ENCODE data around the gene GALM.
A peak's percentile ranks its signal among the peaks of the same experiment; 100 is the strongest.
"Not testable (repeated sequence)": the region's sequence is repeated elsewhere in the genome, so short reads cannot be mapped to it uniquely, and the experiment has no call there.

GALM gene

GRCh38 chr2:38712871-38713270 is 47.0 kb downstream of the GALM start:
- no peak for TF ChIP-seq CTCF (conservative IDR thresholded peaks at IDR 0.05; ENCODE audit: low read depth, low read length)
- no peak for DNase-seq (ENCODE audit: low read depth)
- H3K4me3 ChIP-seq (ENCODE audit: low read depth, low read length) = no peak overlapping the region

- no peak for DNase-seq (ENCODE audit: low read depth)
- TF ChIP-seq CTCF (conservative IDR thresholded peaks at IDR 0.05; ENCODE audit: low read depth, low read length) = no peak
- no peak overlapping the region for H3K4me3 ChIP-seq (ENCODE audit: low read depth, low read length)
Measured at GRCh38 chr2:38713338-38713737, 47.4 kb downstream of the GALM start.

GRCh38 chr2:38714941-38715340 is 49.0 kb downstream of the GALM start:
- DNase-seq (ENCODE audit: low read depth); H3K4me3 ChIP-seq (ENCODE audit: low read depth, low read length): not testable (repeated sequence)

GRCh38 chr2:38716185-38716584 is 50.3 kb downstream of the GALM start:
- TF ChIP-seq CTCF (conservative IDR thresholded peaks at IDR 0.05; ENCODE audit: low read depth, low read length) = peak; percentile 32
- DNase-seq (ENCODE audit: low read depth) = peak; percentile 97

GRCh38 chr2:38718601-38719000 is 52.7 kb downstream of the GALM start:
- H3K4me3 ChIP-seq (ENCODE audit: low read depth, low read length) = no peak overlapping the region
- no peak for TF ChIP-seq CTCF (conservative IDR thresholded peaks at IDR 0.05; ENCODE audit: low read depth, low read length)
- DNase-seq (ENCODE audit: low read depth) = no peak

More at GRCh38 chr2:38716185-38716584, 50.3 kb downstream of the GALM start:
- no peak overlapping the region for H3K4me3 ChIP-seq (ENCODE audit: low read depth, low read length)

GRCh38 chr2:38719706-38720105 is 53.8 kb downstream of the GALM start:
- no peak for DNase-seq (ENCODE audit: low read depth)
- no peak for TF ChIP-seq CTCF (conservative IDR thresholded peaks at IDR 0.05; ENCODE audit: low read depth, low read length)
- H3K4me3 ChIP-seq (ENCODE audit: low read depth, low read length) = no peak overlapping the region

- DNase-seq (ENCODE audit: low read depth) = peak; percentile 100
- H3K4me3 ChIP-seq (ENCODE audit: low read depth, low read length) = no peak overlapping the region
- TF ChIP-seq CTCF (conservative IDR thresholded peaks at IDR 0.05; ENCODE audit: low read depth, low read length) = no peak
Measured at GRCh38 chr2:38720613-38721241, 54.8 kb downstream of the GALM start.
